Thyroid gland (tissue), 4 donors: ENCODE data around the gene TCEAL5.
"Not testable (repeated sequence)": the region's sequence is repeated elsewhere in the genome, so short reads cannot be mapped to it uniquely, and the experiment has no call there.

Source experiments
- POLR2A ChIP-seq, 2 donors: fragments of 450-650 bp; IDR thresholded peaks; one replicate each; pipeline ENCODE4 v1.6.1; 2017; ENCODE audit warnings: antibody characterized with exemption in 2 of 2, mild to moderate bottlenecking in 2 of 2, moderate library complexity in 1 of 2
- TF ChIP-seq, protein P1 (sequence below), 6 experiments: fragments of 200-600 bp in 3 of 6; fragments of 450-650 bp in 3 of 6; sonication (generic) in 3 of 6; IDR thresholded peaks; one replicate each; pipeline ENCODE4 v1.5.1; 2016 to 2019; ENCODE audit warnings: antibody characterized with exemption in 6 of 6, mild to moderate bottlenecking in 2 of 6, inconsistent platforms in 1 of 6, moderate library complexity in 1 of 6

DNA sequence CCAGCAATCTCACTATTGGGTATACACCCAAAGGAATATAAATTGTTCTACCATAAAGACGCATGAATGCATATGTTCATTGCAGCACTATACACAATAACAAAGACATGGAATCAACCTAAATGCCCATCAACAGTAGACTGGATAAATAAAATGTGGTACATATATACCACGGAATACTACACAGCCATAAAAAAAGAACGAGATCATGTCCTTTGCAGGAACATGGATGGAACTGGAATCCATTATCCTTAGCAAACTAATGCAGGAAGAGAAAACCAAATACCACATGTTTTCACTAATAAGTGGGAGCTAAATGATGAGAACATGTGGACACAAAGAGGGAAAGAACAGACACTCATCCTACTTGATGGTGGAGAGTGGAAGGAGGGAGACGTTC, 50.6 kb downstream of the TCEAL5 start:
- TF ChIP-seq POLR2A (IDR thresholded peaks at IDR 0.05): not testable (repeated sequence)
- TF ChIP-seq, protein P1, sequence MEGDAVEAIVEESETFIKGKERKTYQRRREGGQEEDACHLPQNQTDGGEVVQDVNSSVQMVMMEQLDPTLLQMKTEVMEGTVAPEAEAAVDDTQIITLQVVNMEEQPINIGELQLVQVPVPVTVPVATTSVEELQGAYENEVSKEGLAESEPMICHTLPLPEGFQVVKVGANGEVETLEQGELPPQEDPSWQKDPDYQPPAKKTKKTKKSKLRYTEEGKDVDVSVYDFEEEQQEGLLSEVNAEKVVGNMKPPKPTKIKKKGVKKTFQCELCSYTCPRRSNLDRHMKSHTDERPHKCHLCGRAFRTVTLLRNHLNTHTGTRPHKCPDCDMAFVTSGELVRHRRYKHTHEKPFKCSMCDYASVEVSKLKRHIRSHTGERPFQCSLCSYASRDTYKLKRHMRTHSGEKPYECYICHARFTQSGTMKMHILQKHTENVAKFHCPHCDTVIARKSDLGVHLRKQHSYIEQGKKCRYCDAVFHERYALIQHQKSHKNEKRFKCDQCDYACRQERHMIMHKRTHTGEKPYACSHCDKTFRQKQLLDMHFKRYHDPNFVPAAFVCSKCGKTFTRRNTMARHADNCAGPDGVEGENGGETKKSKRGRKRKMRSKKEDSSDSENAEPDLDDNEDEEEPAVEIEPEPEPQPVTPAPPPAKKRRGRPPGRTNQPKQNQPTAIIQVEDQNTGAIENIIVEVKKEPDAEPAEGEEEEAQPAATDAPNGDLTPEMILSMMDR (IDR thresholded peaks at IDR 0.05): not testable (repeated sequence)
